Liver (tissue), 9 donors: ENCODE measurements around the gene LRCOL1. TPM values are rescaled to one million over a fixed set of nuclear protein-coding genes. Genes with fewer than 3 reads are reported as not detected.

Experiments used
- DNase-seq: peaks from one replicate; pipeline ENCODE4 v3.0.0-alpha.2; 2017; ENCODE audit warnings: low spot score
- H3K27ac ChIP-seq, 2 donors: one replicate each; pipeline ENCODE4 v1.7.0; 2013; ENCODE audit warnings: inconsistent platforms in 2 of 2, low read length in 2 of 2, control low read depth in 1 of 2, low read depth in 1 of 2, mild to moderate bottlenecking in 1 of 2
- H3K27me3 ChIP-seq, 4 donors: one replicate each; pipeline versions ENCODE4 v1.6.1 to v1.7.0; 2013; ENCODE audit warnings: low read length in 3 of 4, inconsistent platforms in 1 of 4, mild to moderate bottlenecking in 1 of 4, moderate library complexity in 1 of 4; ENCODE audit not compliant: control insufficient read depth in 4 of 4, insufficient read depth in 4 of 4
- H3K36me3 ChIP-seq, 4 donors: one replicate each; pipeline versions ENCODE4 v1.6.1 to v1.7.0; 2013; ENCODE audit warnings: low read length in 3 of 4, mild to moderate bottlenecking in 3 of 4, low read depth in 1 of 4, moderate library complexity in 1 of 4; ENCODE audit not compliant: control insufficient read depth in 4 of 4, insufficient read depth in 3 of 4
- H3K4me1 ChIP-seq, 4 donors: one replicate each; pipeline versions ENCODE4 v1.6.1 to v1.7.0; 2013; ENCODE audit warnings: low read length in 3 of 4, mild to moderate bottlenecking in 3 of 4, moderate library complexity in 1 of 4; ENCODE audit not compliant: control insufficient read depth in 4 of 4, insufficient read depth in 4 of 4
- H3K4me3 ChIP-seq, 3 donors: one replicate each; pipeline versions ENCODE4 v1.6.1 to v1.7.0; 2013; ENCODE audit warnings: low read length in 3 of 3, control low read depth in 1 of 3, low read depth in 1 of 3, mild to moderate bottlenecking in 1 of 3
- H3K9ac ChIP-seq, 2 donors: one replicate each; pipeline ENCODE4 v1.7.0; 2013; ENCODE audit warnings: low read length in 2 of 2, mild to moderate bottlenecking in 2 of 2, moderate library complexity in 2 of 2, control low read depth in 1 of 2, low read depth in 1 of 2
- H3K9me3 ChIP-seq, 4 donors: one replicate each; pipeline versions ENCODE4 v1.6.1 to v1.7.0; 2013; ENCODE audit warnings: low read length in 3 of 4; ENCODE audit not compliant: control insufficient read depth in 4 of 4
- CTCF ChIP-seq: fragments of 150-350 bp; IDR thresholded peaks from 2 replicates; pipeline ENCODE4 v1.5.1; 2017; ENCODE audit warnings: improper control_type of control experiment, low read depth, low read length; ENCODE audit not compliant: missing input control
- EGR1 ChIP-seq, 2 donors: IDR thresholded peaks; 2 replicates each; pipeline ENCODE4 v1.6.1; 2016 to 2018; ENCODE audit warnings: antibody characterized with exemption in 2 of 2, low read depth in 2 of 2
- FOXA1 ChIP-seq: IDR thresholded peaks from 2 replicates; pipeline ENCODE4 v1.6.1; 2016; ENCODE audit warnings: antibody characterized with exemption
- FOXA2 ChIP-seq: IDR thresholded peaks from 2 replicates; pipeline ENCODE4 v1.6.1; 2016; ENCODE audit warnings: antibody characterized with exemption
- GABPA ChIP-seq, 2 donors: IDR thresholded peaks in 1 of 2; conservative IDR thresholded peaks in 1 of 2; 2 replicates each; pipeline ENCODE4 v1.6.1; 2016; ENCODE audit warnings: antibody characterized with exemption in 2 of 2, mild to moderate bottlenecking in 1 of 2, moderate library complexity in 1 of 2
- HNF4A ChIP-seq, 2 donors: conservative IDR thresholded peaks; 2 replicates each; pipeline ENCODE4 v1.6.1; 2016; ENCODE audit warnings: antibody characterized with exemption in 2 of 2, mild to moderate bottlenecking in 2 of 2
- HNF4G ChIP-seq: IDR thresholded peaks from 2 replicates; pipeline ENCODE4 v1.6.1; 2016; ENCODE audit warnings: antibody characterized with exemption
- JUND ChIP-seq, 2 donors: IDR thresholded peaks; 2 replicates each; pipeline ENCODE4 v1.6.1; 2016; ENCODE audit warnings: antibody characterized with exemption in 2 of 2
- MAX ChIP-seq: IDR thresholded peaks from 2 replicates; pipeline ENCODE4 v1.6.1; 2016; ENCODE audit warnings: antibody characterized with exemption
- RAD21 ChIP-seq, 2 donors: IDR thresholded peaks; 2 replicates each; pipeline ENCODE4 v1.6.1; 2016; ENCODE audit warnings: antibody characterized with exemption in 2 of 2, mild to moderate bottlenecking in 2 of 2
- REST ChIP-seq: IDR thresholded peaks from 2 replicates; pipeline ENCODE4 v1.6.1; 2016; ENCODE audit warnings: antibody characterized with exemption, mild to moderate bottlenecking
- RXRA ChIP-seq, 2 donors: IDR thresholded peaks; 2 replicates each; pipeline ENCODE4 v1.6.1; 2017 to 2018; ENCODE audit warnings: antibody characterized with exemption in 2 of 2, mild to moderate bottlenecking in 1 of 2
- SP1 ChIP-seq: IDR thresholded peaks from 2 replicates; pipeline ENCODE4 v1.6.1; 2018; ENCODE audit warnings: antibody characterized with exemption, mild to moderate bottlenecking
- TAF1 ChIP-seq: conservative IDR thresholded peaks from 2 replicates; pipeline ENCODE4 v1.6.1; 2016; ENCODE audit warnings: antibody characterized with exemption, mild to moderate bottlenecking
- YY1 ChIP-seq: IDR thresholded peaks from 2 replicates; pipeline ENCODE4 v1.6.1; 2016; ENCODE audit warnings: antibody characterized with exemption, mild to moderate bottlenecking
- WGBS: extraction: QIAGEN DNeasy Blood & Tissue Kit; methylation state at CpG from one replicate; pipeline ENCODE4 v1.1.7; 2013; 5-methylcytosine and 5-hydroxymethylcytosine counted together
- polyA plus RNA-seq, 2 donors: library from polyadenylated mRNA; stranded (reverse) in 1 of 2; unstranded in 1 of 2; fragments of 200-250 nt in 1 of 2; fragments of >200 nt in 1 of 2; fragmentation: Nextera tagmentation in 1 of 2; extraction: Ambion mirVana in 1 of 2; gene quantifications; one replicate each; pipeline versions ENCODE4 v1.2.1 to v1.2.3, GENCODE V29; 2013 to 2015
- total RNA-seq, 2 donors: library from RNA; depleted of rRNA; stranded (reverse); fragments of >200 nt; gene quantifications; one replicate each; pipeline ENCODE4 v1.2.3, GENCODE V29; 2014
- TF ChIP-seq, protein P1 (sequence below): IDR thresholded peaks from 2 replicates; pipeline ENCODE4 v1.6.1; 2016; ENCODE audit warnings: antibody characterized with exemption
- donor health status: healthy.
- donor health status: healthy.
- donor health status: healthy.
- donor health status: healthy.
- donor health status: healthy.

Gene LRCOL1
- total and polyA plus RNA-seq, 4 donors, result 2.6 to 40.7 (median 5.9) TPM; not detected in 1

DNA sequence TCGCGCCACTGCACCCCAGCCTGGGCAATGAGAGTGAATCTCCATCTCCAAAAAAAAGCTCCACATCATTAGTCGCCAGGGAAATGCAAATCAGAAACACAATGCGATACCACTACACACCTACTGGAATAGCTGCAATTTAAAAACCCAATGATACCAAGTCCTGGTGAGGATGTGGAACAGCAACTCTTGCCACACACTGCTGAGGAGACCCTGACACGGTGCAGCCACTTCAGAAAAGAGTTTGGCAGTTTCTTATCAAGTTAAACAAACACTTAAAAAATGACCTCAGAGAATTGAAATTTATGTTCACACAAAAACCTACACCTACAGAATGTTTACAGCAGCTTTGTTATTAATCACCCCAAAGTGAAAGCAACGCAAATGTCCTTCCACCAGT, 20.3 kb upstream of the LRCOL1 start:
- peaks cover 0 to 69% (median 46%) of the 10 kb centered on the region in 4 donors for H3K36me3 ChIP-seq
- H3K4me3 ChIP-seq, result no peak overlapping the region
- TF ChIP-seq HNF4A (conservative IDR thresholded peaks at IDR 0.05) (no peak), TAF1 (no peak), RXRA (IDR thresholded peaks at IDR 0.05) (no peak), EGR1 (IDR thresholded peaks at IDR 0.05; ENCODE audit: low read depth in 2 of 2) (no peak), JUND (IDR thresholded peaks at IDR 0.05) (no peak), RAD21 (IDR thresholded peaks at IDR 0.05) (no peak), GABPA (IDR thresholded peaks at IDR 0.05 in 1 of 2, conservative IDR thresholded peaks at IDR 0.05 in 1 of 2) (no peak), SP1 (no peak), FOXA1 (no peak), REST (no peak), CTCF (no peak)
- TF ChIP-seq, protein P1, sequence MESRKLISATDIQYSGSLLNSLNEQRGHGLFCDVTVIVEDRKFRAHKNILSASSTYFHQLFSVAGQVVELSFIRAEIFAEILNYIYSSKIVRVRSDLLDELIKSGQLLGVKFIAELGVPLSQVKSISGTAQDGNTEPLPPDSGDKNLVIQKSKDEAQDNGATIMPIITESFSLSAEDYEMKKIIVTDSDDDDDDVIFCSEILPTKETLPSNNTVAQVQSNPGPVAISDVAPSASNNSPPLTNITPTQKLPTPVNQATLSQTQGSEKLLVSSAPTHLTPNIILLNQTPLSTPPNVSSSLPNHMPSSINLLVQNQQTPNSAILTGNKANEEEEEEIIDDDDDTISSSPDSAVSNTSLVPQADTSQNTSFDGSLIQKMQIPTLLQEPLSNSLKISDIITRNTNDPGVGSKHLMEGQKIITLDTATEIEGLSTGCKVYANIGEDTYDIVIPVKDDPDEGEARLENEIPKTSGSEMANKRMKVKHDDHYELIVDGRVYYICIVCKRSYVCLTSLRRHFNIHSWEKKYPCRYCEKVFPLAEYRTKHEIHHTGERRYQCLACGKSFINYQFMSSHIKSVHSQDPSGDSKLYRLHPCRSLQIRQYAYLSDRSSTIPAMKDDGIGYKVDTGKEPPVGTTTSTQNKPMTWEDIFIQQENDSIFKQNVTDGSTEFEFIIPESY, result no peak
- no peaks in the 10 kb centered on the region for H3K9me3 ChIP-seq
- no peak for DNase-seq
- no peaks in the 10 kb centered on the region for H3K4me1 ChIP-seq
- 94% methylated on average over 6 of the region's 6 CpGs for WGBS
- H3K9ac ChIP-seq, result no peak overlapping the region
- no peaks in the 10 kb centered on the region for H3K27me3 ChIP-seq
- no peak overlapping the region for H3K27ac ChIP-seq

DNA sequence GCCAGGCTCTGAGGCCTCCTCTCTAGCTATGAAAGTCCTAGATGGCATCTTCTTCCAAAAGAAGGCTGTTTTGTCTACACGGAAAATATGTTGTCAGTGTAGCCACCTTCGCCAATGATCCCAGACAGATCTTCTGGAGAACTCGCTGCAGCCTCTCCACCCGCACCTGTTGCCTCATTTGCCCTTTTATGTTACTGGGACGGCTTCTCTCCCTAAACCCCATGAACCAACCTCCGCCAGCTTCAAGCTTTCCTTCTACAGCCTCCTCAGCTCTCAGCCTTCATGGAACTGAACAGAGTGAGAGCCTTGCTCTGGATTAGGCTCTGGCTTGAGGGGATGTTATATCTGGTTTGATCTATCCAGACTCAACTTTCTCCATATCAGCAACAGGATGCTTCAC, 18.9 kb upstream of the LRCOL1 start:
- Histone ChIP-seq H3K27me3 (no peaks in the 10 kb centered on the region), H3K4me3 (no peak overlapping the region), H3K9ac (no peak overlapping the region), H3K36me3 (peaks cover 0 to 69% (median 47%) of the 10 kb centered on the region in 4 donors), H3K9me3 (no peaks in the 10 kb centered on the region), H3K27ac (no peak overlapping the region), H3K4me1 (no peaks in the 10 kb centered on the region)
- WGBS, result 97% methylated on average over 6 of the region's 6 CpGs
- no peak for DNase-seq
- TF ChIP-seq JUND (IDR thresholded peaks at IDR 0.05), result no peak
- no peak for TF ChIP-seq SP1
- no peak for TF ChIP-seq TAF1
- TF ChIP-seq YY1, result no peak
- TF ChIP-seq CTCF, result no peak
- no peak for TF ChIP-seq FOXA2
- TF ChIP-seq RAD21 (IDR thresholded peaks at IDR 0.05), result no peak
- no peak for TF ChIP-seq FOXA1
- no peak for TF ChIP-seq REST
- no peak for TF ChIP-seq MAX
- TF ChIP-seq, protein P1, result no peak
- no peak for TF ChIP-seq HNF4G
